ENCODE data around the gene SLMAP. TPM values are rescaled to one million over a fixed set of nuclear protein-coding genes. Genes with fewer than 3 reads are reported as not detected.

SLMAP gene
- polyA plus RNA-seq, 2 of the 4 experiments (the other 2 are of a cell fraction) = 15.2 to 33.1 TPM

DNA sequence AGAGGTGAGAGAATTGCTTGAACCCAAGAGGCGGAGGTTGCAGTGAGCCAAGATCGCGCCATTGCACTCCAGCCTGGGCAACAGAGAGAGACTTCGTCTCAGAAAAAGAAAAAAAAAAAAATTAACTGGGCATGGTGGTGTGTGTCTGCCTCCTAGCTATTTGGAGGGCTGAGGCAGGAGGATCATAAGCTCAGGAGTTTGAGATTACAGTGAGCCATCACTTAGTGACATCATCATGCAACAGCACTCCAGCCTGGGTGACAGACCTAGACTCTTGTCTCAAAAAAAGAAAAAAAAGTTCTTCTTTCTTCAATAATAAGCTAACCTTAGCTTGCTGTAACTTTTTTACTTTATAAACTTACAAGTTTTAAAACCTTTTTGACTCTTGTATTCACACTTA, 99.8 kb downstream of the SLMAP start (continued):
- TF ChIP-seq USF2 (IDR thresholded peaks at IDR 0.05) = no peak
- TF ChIP-seq, protein P1, sequence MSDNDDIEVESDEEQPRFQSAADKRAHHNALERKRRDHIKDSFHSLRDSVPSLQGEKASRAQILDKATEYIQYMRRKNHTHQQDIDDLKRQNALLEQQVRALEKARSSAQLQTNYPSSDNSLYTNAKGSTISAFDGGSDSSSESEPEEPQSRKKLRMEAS (IDR thresholded peaks at IDR 0.05) = no peak
- TF ChIP-seq, protein P2, sequence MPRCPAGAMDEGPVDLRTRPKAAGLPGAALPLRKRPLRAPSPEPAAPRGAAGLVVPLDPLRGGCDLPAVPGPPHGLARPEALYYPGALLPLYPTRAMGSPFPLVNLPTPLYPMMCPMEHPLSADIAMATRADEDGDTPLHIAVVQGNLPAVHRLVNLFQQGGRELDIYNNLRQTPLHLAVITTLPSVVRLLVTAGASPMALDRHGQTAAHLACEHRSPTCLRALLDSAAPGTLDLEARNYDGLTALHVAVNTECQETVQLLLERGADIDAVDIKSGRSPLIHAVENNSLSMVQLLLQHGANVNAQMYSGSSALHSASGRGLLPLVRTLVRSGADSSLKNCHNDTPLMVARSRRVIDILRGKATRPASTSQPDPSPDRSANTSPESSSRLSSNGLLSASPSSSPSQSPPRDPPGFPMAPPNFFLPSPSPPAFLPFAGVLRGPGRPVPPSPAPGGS (IDR thresholded peaks at IDR 0.05) = no peak
- TF ChIP-seq TP53 (CRISPR knock-in tag; IDR thresholded peaks at IDR 0.05) = no peak
- TF ChIP-seq NR3C1 (IDR thresholded peaks at IDR 0.05) = no peak
- TF ChIP-seq POLR2A (IDR thresholded peaks at IDR 0.05; ENCODE audit: low read length) = no peak
- TF ChIP-seq RAD21 (conservative IDR thresholded peaks at IDR 0.05 in 1 of 2, IDR thresholded peaks at IDR 0.05 in 1 of 2) = no peak

DNA sequence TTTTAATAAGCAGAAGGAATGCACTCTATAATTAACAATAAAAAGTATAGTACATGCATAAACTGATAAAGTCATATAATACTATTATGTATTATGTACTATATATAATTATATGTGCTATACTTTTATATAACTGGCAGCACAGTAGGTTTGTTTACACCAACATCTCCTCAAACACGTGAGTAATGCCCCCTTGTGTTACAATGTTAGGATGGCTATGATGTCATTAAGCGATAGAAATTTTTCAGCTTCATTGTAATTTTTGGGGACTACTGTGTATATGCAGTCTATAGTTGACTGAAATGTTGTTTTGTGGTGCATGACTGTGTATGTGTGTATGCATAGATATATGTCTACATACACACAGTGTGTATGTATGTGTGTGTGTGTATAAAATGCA, 100.6 kb downstream of the SLMAP start:
- H3K9me3 ChIP-seq = no peaks in the 10 kb centered on the region
- ATAC-seq (peak in 1 of 2 experiments; percentile 64; a peak in 3 of 6 replicates), FAIRE-seq (no peak), DNase-seq (ENCODE audit: low read depth in 1 of 2, low spot score in 1 of 2) (peak in 1 of 2 experiments; percentile 33)
- H3K4me3 ChIP-seq = no peak overlapping the region
- no peak for TF ChIP-seq SREBF2 (IDR thresholded peaks at IDR 0.05)
- no peak for TF ChIP-seq PHF8 (IDR thresholded peaks at IDR 0.05; ENCODE audit: borderline replicate concordance, low read depth)
- TF ChIP-seq ZSCAN20 (CRISPR knock-in tag; IDR thresholded peaks at IDR 0.05) = no peak
- TF ChIP-seq, protein P3, sequence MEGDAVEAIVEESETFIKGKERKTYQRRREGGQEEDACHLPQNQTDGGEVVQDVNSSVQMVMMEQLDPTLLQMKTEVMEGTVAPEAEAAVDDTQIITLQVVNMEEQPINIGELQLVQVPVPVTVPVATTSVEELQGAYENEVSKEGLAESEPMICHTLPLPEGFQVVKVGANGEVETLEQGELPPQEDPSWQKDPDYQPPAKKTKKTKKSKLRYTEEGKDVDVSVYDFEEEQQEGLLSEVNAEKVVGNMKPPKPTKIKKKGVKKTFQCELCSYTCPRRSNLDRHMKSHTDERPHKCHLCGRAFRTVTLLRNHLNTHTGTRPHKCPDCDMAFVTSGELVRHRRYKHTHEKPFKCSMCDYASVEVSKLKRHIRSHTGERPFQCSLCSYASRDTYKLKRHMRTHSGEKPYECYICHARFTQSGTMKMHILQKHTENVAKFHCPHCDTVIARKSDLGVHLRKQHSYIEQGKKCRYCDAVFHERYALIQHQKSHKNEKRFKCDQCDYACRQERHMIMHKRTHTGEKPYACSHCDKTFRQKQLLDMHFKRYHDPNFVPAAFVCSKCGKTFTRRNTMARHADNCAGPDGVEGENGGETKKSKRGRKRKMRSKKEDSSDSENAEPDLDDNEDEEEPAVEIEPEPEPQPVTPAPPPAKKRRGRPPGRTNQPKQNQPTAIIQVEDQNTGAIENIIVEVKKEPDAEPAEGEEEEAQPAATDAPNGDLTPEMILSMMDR (IDR thresholded peaks at IDR 0.05) = 0 out of 3 replicates have a peak, but pooled peaks have one; percentile 12
- ChIA-PET CTCF (interaction anchor here (1.0 to 2.3 kb wide), 6 partner anchors 9 to 459 kb away, joined by 3 to 7 read pairs (median 5); partner anchors contain the start of gene ARF4), POLR2A (no interaction called here)
- no peak overlapping the region for H3K27ac ChIP-seq
- no peaks in the 10 kb centered on the region for H3K4me1 ChIP-seq
- WGBS (ENCODE audit: missing lambda C conversion rate) = 39% methylated on average over 2 of the region's 2 CpGs
- no peak overlapping the region for H3K4me2 ChIP-seq

- no peak for FAIRE-seq
Measured at GRCh38 chr3:57862894-57863293, 106.8 kb downstream of the SLMAP start.

More at GRCh38 chr3:57862894-57863293, 106.8 kb downstream of the SLMAP start:
- H3K4me2 ChIP-seq = no peak overlapping the region
- H3K27ac ChIP-seq = no peak overlapping the region
- ATAC-seq = no peak
- H3K4me1 ChIP-seq = no peaks in the 10 kb centered on the region
- no peaks in the 10 kb centered on the region for H3K9me3 ChIP-seq
- no peak for DNase-seq (ENCODE audit: low read depth in 1 of 2, low spot score in 1 of 2)
- TF ChIP-seq, protein P3 (IDR thresholded peaks at IDR 0.05) = no peak
- TF ChIP-seq EHMT2 (IDR thresholded peaks at IDR 0.05; ENCODE audit: low read depth) (no peak), JUNB (IDR thresholded peaks at IDR 0.05) (no peak)
- TF ChIP-seq, protein P4, sequence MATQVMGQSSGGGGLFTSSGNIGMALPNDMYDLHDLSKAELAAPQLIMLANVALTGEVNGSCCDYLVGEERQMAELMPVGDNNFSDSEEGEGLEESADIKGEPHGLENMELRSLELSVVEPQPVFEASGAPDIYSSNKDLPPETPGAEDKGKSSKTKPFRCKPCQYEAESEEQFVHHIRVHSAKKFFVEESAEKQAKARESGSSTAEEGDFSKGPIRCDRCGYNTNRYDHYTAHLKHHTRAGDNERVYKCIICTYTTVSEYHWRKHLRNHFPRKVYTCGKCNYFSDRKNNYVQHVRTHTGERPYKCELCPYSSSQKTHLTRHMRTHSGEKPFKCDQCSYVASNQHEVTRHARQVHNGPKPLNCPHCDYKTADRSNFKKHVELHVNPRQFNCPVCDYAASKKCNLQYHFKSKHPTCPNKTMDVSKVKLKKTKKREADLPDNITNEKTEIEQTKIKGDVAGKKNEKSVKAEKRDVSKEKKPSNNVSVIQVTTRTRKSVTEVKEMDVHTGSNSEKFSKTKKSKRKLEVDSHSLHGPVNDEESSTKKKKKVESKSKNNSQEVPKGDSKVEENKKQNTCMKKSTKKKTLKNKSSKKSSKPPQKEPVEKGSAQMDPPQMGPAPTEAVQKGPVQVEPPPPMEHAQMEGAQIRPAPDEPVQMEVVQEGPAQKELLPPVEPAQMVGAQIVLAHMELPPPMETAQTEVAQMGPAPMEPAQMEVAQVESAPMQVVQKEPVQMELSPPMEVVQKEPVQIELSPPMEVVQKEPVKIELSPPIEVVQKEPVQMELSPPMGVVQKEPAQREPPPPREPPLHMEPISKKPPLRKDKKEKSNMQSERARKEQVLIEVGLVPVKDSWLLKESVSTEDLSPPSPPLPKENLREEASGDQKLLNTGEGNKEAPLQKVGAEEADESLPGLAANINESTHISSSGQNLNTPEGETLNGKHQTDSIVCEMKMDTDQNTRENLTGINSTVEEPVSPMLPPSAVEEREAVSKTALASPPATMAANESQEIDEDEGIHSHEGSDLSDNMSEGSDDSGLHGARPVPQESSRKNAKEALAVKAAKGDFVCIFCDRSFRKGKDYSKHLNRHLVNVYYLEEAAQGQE (IDR thresholded peaks at IDR 0.05) = no peak
- TF ChIP-seq, protein P5, sequence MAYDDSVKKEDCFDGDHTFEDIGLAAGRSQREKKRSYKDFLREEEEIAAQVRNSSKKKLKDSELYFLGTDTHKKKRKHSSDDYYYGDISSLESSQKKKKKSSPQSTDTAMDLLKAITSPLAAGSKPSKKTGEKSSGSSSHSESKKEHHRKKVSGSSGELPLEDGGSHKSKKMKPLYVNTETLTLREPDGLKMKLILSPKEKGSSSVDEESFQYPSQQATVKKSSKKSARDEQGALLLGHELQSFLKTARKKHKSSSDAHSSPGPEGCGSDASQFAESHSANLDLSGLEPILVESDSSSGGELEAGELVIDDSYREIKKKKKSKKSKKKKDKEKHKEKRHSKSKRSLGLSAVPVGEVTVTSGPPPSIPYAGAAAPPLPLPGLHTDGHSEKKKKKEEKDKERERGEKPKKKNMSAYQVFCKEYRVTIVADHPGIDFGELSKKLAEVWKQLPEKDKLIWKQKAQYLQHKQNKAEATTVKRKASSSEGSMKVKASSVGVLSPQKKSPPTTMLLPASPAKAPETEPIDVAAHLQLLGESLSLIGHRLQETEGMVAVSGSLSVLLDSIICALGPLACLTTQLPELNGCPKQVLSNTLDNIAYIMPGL (CRISPR knock-in tag; IDR thresholded peaks at IDR 0.05; ENCODE audit: borderline replicate concordance) = no peak
- H3K4me3 ChIP-seq = no peak overlapping the region
- ChIA-PET POLR2A (no interaction called here), CTCF (no interaction called here)
